ENCODE measurements around the gene SIRT5. TPM values are rescaled to one million over a fixed set of nuclear protein-coding genes. Genes with fewer than 3 reads are reported as not detected.

The SIRT5 gene
- total RNA-seq, 1 experiment from 2014 or later: 19.0 TPM

DNA sequence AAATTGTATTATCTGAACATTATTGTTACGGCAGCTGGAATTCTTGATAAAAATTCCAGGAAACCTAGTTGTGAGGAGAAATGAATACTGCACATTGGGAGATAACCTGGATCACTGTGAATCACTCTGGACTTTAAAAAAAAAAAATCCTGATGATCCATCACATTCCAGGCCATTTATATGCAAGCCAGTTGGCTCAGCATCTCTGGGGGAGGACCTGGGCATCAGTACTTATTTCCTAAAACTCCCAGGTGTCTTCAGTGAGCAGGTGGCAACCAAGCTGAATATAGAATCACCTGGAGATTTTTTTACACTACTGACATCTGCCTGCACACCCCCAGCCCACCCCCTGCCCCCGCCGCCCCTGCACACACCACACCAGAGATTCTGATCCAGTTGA lies 39.1 kb upstream of the SIRT5 start:
- Mint-ChIP-seq H3K4me3 (ENCODE audit: unreplicated experiment) (no peak overlapping the region), H3K36me3 (ENCODE audit: insufficient read depth, unreplicated experiment) (no peaks in the 10 kb centered on the region), H3K27ac (ENCODE audit: unreplicated experiment) (no peak overlapping the region), H3K4me1 (ENCODE audit: low read depth, unreplicated experiment) (peaks cover 6% of the 10 kb centered on the region), H3K9me3 (ENCODE audit: unreplicated experiment) (no peaks in the 10 kb centered on the region), H3K27me3 (ENCODE audit: insufficient read depth, unreplicated experiment) (no peaks in the 10 kb centered on the region)
- Histone ChIP-seq H3K27me3 (replicated peaks; ENCODE audit: control insufficient read depth, insufficient read depth, low read length) (no peaks in the 10 kb centered on the region), H3K4me1 (no peaks in the 10 kb centered on the region), H3K9me3 (no peaks in the 10 kb centered on the region), H3K4me3 (ENCODE audit: low read depth, low read length) (no peak overlapping the region), H3K36me3 (ENCODE audit: control insufficient read depth, insufficient read depth, low read length) (no peaks in the 10 kb centered on the region)
- no peak for DNase-seq
- CTCF ChIA-PET: no interaction called here
- TF ChIP-seq, protein P1, sequence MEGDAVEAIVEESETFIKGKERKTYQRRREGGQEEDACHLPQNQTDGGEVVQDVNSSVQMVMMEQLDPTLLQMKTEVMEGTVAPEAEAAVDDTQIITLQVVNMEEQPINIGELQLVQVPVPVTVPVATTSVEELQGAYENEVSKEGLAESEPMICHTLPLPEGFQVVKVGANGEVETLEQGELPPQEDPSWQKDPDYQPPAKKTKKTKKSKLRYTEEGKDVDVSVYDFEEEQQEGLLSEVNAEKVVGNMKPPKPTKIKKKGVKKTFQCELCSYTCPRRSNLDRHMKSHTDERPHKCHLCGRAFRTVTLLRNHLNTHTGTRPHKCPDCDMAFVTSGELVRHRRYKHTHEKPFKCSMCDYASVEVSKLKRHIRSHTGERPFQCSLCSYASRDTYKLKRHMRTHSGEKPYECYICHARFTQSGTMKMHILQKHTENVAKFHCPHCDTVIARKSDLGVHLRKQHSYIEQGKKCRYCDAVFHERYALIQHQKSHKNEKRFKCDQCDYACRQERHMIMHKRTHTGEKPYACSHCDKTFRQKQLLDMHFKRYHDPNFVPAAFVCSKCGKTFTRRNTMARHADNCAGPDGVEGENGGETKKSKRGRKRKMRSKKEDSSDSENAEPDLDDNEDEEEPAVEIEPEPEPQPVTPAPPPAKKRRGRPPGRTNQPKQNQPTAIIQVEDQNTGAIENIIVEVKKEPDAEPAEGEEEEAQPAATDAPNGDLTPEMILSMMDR (IDR thresholded peaks at IDR 0.05; ENCODE audit: insufficient read depth in 1 of 2, low read depth in 1 of 2, low read length in 1 of 2, severe bottlenecking in 1 of 2, unreplicated experiment in 1 of 2): no peak
- no TSS peak for BruUV-seq (replicated peaks)
- POLR2A ChIA-PET: no interaction called here
- intact Hi-C loops (cut with micrococcal nuclease; ENCODE audit: unreplicated experiment): no loop called here

DNA sequence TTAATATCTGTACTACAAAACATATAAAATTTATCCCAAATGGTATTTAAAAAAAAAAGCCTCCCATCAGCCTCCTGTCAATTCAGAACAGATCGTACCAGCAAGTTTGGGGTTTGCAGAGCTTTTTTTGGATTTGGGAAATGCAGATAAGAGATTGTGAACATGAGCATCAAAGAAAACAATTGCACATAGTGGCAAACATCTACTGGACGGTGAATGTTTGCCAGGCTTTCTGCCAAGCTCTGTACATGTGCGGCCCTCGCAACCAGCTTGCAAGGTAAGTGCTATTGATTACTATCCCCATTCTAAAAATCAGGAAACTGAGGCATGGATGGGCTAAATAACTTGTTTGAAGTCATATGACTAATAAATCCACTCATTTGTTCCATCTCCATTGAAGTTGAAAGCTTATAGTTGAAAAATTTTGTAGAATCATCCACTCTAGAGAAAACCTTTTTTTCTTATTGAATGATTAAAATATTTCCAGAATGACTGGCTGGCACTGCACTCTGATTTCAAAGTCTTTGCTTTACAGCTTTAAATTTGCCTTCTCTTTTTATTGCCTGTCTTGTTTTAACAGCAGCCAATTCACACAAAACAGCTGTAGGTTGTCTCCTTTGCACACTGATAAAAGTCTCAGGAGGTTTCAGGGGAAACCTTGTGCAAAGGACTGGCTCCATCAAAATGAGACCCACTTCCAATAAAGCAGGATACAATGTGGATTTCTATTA lies 37.4 kb upstream of the SIRT5 start:
- H3K9me3 Mint-ChIP-seq (ENCODE audit: unreplicated experiment): no peaks in the 10 kb centered on the region
- ChIA-PET POLR2A (no interaction called here), CTCF (interaction anchor here (0.8 kb wide), 1 partner anchor 50 kb away, joined by 3 read pairs; no protein-coding TSS in a partner anchor)
- H3K36me3 ChIP-seq (ENCODE audit: control insufficient read depth, insufficient read depth, low read length): no peaks in the 10 kb centered on the region
- H3K27me3 Mint-ChIP-seq (ENCODE audit: insufficient read depth, unreplicated experiment): no peaks in the 10 kb centered on the region
- no peaks in the 10 kb centered on the region for H3K27me3 ChIP-seq (replicated peaks; ENCODE audit: control insufficient read depth, insufficient read depth, low read length)
- intact Hi-C loops (cut with micrococcal nuclease; ENCODE audit: unreplicated experiment): no loop called here
- H3K4me3 Mint-ChIP-seq (ENCODE audit: unreplicated experiment): no peak overlapping the region
- H3K36me3 Mint-ChIP-seq (ENCODE audit: insufficient read depth, unreplicated experiment): no peaks in the 10 kb centered on the region
- no peaks in the 10 kb centered on the region for H3K9me3 ChIP-seq
- TF ChIP-seq, protein P1 (IDR thresholded peaks at IDR 0.05; ENCODE audit: insufficient read depth in 1 of 2, low read depth in 1 of 2, low read length in 1 of 2, severe bottlenecking in 1 of 2, unreplicated experiment in 1 of 2): no peak
- no peaks in the 10 kb centered on the region for H3K4me1 ChIP-seq
- DNase-seq: no peak
- no TSS peak for BruUV-seq (replicated peaks)
- H3K4me1 Mint-ChIP-seq (ENCODE audit: low read depth, unreplicated experiment): peaks cover 4% of the 10 kb centered on the region
- no peak overlapping the region for H3K4me3 ChIP-seq (ENCODE audit: low read depth, low read length)
- no peak overlapping the region for H3K27ac Mint-ChIP-seq (ENCODE audit: unreplicated experiment)

DNA sequence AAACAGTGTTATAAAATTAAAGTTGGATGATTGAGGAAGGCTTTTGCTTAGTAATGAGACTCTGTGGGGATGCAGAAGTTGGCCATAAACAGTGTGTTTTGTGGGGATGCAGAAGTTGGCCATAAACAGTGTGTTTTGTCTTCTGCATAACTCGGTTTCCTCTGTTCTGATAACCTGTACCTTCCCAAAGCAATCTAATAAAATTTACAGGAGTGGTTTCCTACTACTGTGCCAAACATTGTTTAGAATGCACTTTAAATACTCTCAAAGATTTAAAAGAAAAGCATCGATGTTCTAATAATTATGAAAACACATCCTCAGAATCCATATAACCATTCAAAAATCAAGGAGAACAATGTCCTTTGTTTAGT lies 36.9 kb upstream of the SIRT5 start:
- Histone ChIP-seq H3K27me3 (replicated peaks; ENCODE audit: control insufficient read depth, insufficient read depth, low read length) (no peaks in the 10 kb centered on the region), H3K4me1 (no peaks in the 10 kb centered on the region), H3K36me3 (ENCODE audit: control insufficient read depth, insufficient read depth, low read length) (no peaks in the 10 kb centered on the region), H3K9me3 (no peaks in the 10 kb centered on the region), H3K4me3 (ENCODE audit: low read depth, low read length) (no peak overlapping the region)
- Mint-ChIP-seq H3K27me3 (ENCODE audit: insufficient read depth, unreplicated experiment) (no peaks in the 10 kb centered on the region), H3K36me3 (ENCODE audit: insufficient read depth, unreplicated experiment) (no peaks in the 10 kb centered on the region), H3K4me3 (ENCODE audit: unreplicated experiment) (no peak overlapping the region), H3K9me3 (ENCODE audit: unreplicated experiment) (no peaks in the 10 kb centered on the region), H3K27ac (ENCODE audit: unreplicated experiment) (no peak overlapping the region), H3K4me1 (ENCODE audit: low read depth, unreplicated experiment) (no peaks in the 10 kb centered on the region)
- ChIA-PET POLR2A (interaction anchor here (1.0 kb wide), 1 partner anchor 210 kb away, joined by 3 read pairs; the partner anchor contains the start of gene TBC1D7), CTCF (no interaction called here)
- no peak for DNase-seq
- intact Hi-C loops (cut with micrococcal nuclease; ENCODE audit: unreplicated experiment): no loop called here
- no TSS peak for BruUV-seq (replicated peaks)
- TF ChIP-seq, protein P1 (IDR thresholded peaks at IDR 0.05; ENCODE audit: insufficient read depth in 1 of 2, low read depth in 1 of 2, low read length in 1 of 2, severe bottlenecking in 1 of 2, unreplicated experiment in 1 of 2): peak in 1 of 2 experiments; percentile 1

Measured in Caco-2 (cell line).